ENCODE measurements around the gene PNP. TPM values are rescaled to one million over a fixed set of nuclear protein-coding genes. Genes with fewer than 3 reads are reported as not detected.

Gene PNP
- total and polyA plus RNA-seq, 2 of the 8 experiments (the other 6 are each of a cell fraction or from before 2014, with no cell fraction given): 108 to 130 TPM

DNA sequence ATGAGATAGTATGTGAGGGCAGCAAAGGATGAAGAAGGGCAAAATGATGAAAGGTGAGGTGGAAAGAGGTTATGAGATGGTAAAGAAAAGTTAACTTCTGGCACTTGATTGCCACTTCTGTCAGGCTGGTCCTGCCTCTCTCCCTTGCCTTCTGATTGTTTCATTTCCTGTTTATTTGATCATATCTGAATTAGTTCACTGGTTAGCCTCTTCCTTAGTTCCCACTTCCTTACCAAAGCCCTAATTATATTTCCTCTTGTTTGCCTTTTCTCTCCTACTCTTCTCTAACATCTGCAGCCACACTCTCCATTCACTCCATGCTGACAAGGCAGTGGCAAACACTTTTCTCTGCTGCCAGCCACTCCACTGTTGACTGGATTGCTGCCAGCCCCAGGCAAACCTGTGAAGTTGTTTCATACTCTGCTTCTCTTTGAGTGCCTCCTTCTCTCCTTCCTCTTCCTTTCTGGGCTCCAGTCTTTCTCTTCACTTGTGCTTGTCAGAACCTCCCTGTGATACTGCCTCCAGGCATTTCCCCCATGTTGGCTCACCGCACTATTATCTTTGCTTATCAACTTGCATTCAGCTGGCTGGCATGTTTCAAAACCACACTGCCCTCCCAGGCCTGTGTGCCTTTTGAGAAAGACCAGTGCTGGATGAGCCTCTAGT lies 8.1 kb downstream of the PNP start:
- no peak for DNase-seq (ENCODE audit: low read depth in 1 of 2, low spot score in 2 of 2)
- Histone ChIP-seq H4K5ac (ENCODE audit: insufficient read length, low read depth, low read length) (no peak overlapping the region), H3K27me3 (replicated peaks in 1 of 4; ENCODE audit: control insufficient read depth in 3 of 4, extremely low read depth in 1 of 4, insufficient read depth in 3 of 4, low read length in 3 of 4) (no peaks in the 10 kb centered on the region), H3K36me3 (ENCODE audit: control insufficient read depth in 2 of 4, insufficient read depth in 4 of 4, low read length in 3 of 4) (peaks cover 27 to 59% (median 48%) of the 10 kb centered on the region in 4 experiments), H2AK5ac (ENCODE audit: low read depth, low read length) (no peak overlapping the region), H3K23ac (ENCODE audit: insufficient read length) (no peak overlapping the region), H3K4ac (replicated peaks; ENCODE audit: insufficient read length, low read depth, low read length) (no peak overlapping the region), H3K56ac (replicated peaks; ENCODE audit: insufficient read length, low read depth, low read length) (no peak overlapping the region), H3K4me3 (ENCODE audit: extremely low read depth in 1 of 4, insufficient read depth in 2 of 4, low read depth in 3 of 4, low read length in 4 of 4) (no peak overlapping the region), H3K18ac (ENCODE audit: extremely low read depth, low read length) (no peak overlapping the region), H2BK12ac (ENCODE audit: low read depth, low read length) (no peak overlapping the region), H2AFZ (ENCODE audit: low read length) (no peak overlapping the region), H3K27ac (ENCODE audit: low read depth, low read length) (no peak overlapping the region), H2BK15ac (ENCODE audit: low read length) (no peak overlapping the region), H3K23me2 (ENCODE audit: low read depth, low read length) (no peaks in the 10 kb centered on the region; the same call in 1 of the 2 replicates), H2BK5ac (ENCODE audit: low read depth, low read length) (no peak overlapping the region; the same call in 1 of the 2 replicates), H4K8ac (ENCODE audit: extremely low read depth, insufficient read depth, low read length) (no peak overlapping the region), H4K20me1 (replicated peaks in 1 of 2; ENCODE audit: control insufficient read depth in 1 of 2, insufficient read depth in 2 of 2, low read length in 2 of 2) (peaks cover under 1 to 4% of the 10 kb centered on the region in 2 experiments), H3K4me1 (replicated peaks in 1 of 4; ENCODE audit: control insufficient read depth in 3 of 4, insufficient read depth in 4 of 4, low read length in 3 of 4) (no peaks in the 10 kb centered on the region), H3K9me3 (ENCODE audit: insufficient read depth in 2 of 2, low read depth in 1 of 2, low read length in 1 of 2) (no peaks in the 10 kb centered on the region), H3K4me2 (ENCODE audit: insufficient read depth in 1 of 2, low read depth in 2 of 2, low read length in 2 of 2) (no peak overlapping the region), H3K14ac (ENCODE audit: insufficient read length) (no peak overlapping the region), H4K91ac (replicated peaks; ENCODE audit: insufficient read length, low read length) (no peak overlapping the region), H3K79me2 (ENCODE audit: control insufficient read depth in 1 of 2, insufficient read depth in 2 of 2, low read length in 2 of 2) (peaks cover 0 to 8% of the 10 kb centered on the region in 2 experiments; a peak in 2 of 4 replicates), H3K9ac (replicated peaks in 1 of 4; ENCODE audit: extremely low read depth in 1 of 4, low read depth in 3 of 4, low read length in 3 of 4) (no peak overlapping the region), H2BK120ac (replicated peaks; ENCODE audit: low read depth, low read length) (no peak overlapping the region), H2BK20ac (ENCODE audit: low read length) (no peak overlapping the region), H3K79me1 (ENCODE audit: low read depth, low read length) (no peaks in the 10 kb centered on the region; the same call in 1 of the 2 replicates)
- POLR2A ChIA-PET (ENCODE audit: partially characterized antibody): interaction anchor here (0.8 to 5.2 kb wide), 4 partner anchors 6 to 22 kb away, joined by 3 to 59 read pairs (median 3); partner anchors contain the start of genes APEX1, OSGEP and PNP
- FAIRE-seq: no peak
- TF ChIP-seq CHD2 (IDR thresholded peaks at IDR 0.05; ENCODE audit: low read length): no peak
- 0 out of 3 replicates have a peak, but pooled peaks of 1 of the 2 experiments have one; percentile 42 for TF ChIP-seq POLR2A (IDR thresholded peaks at IDR 0.05; ENCODE audit: control extremely low read depth in 1 of 2, low read depth in 2 of 2, low read length in 2 of 2)
- TF ChIP-seq KDM4A (IDR thresholded peaks at IDR 0.05; ENCODE audit: low read depth, low read length, severe bottlenecking): no peak
- no peak for TF ChIP-seq SIN3A (conservative IDR thresholded peaks at IDR 0.05 in 1 of 2, IDR thresholded peaks at IDR 0.05 in 1 of 2; ENCODE audit: low read depth in 1 of 2, low read length in 2 of 2)
- TF ChIP-seq YY1 (IDR thresholded peaks at IDR 0.05; ENCODE audit: low read depth, low read length): no peak
- 95% methylated on average over 1 of the region's 1 CpG; no CpG with 5 or more reads in 1 of the 2 experiments for WGBS, 2 experiments (ENCODE audit: extremely low coverage in 1 of 2, insufficient coverage in 1 of 2, insufficient read length in 1 of 2, insufficient replicate concordance in 2 of 2, low coverage in 1 of 2, low lambda C conversion rate in 2 of 2, missing lambda C conversion rate in 1 of 2)
- CTCF ChIA-PET (ENCODE audit: partially characterized antibody): interaction anchor here (3.1 kb wide), 1 partner anchor 129 kb away, joined by 19 read pairs; no protein-coding TSS in a partner anchor
